GM19035 (cell line): Measurements from ENCODE around the gene PSG4.
"Not testable (repeated sequence)": the region's sequence is repeated elsewhere in the genome, so short reads cannot be mapped to it uniquely, and the experiment has no call there.

Experiments
- ATAC-seq: cut with Tn5 transposase; IDR thresholded peaks from one replicate; pipeline ENCODE4 v1.9.1; 2021; ENCODE audit not compliant: unreplicated experiment

Gene PSG4

DNA sequence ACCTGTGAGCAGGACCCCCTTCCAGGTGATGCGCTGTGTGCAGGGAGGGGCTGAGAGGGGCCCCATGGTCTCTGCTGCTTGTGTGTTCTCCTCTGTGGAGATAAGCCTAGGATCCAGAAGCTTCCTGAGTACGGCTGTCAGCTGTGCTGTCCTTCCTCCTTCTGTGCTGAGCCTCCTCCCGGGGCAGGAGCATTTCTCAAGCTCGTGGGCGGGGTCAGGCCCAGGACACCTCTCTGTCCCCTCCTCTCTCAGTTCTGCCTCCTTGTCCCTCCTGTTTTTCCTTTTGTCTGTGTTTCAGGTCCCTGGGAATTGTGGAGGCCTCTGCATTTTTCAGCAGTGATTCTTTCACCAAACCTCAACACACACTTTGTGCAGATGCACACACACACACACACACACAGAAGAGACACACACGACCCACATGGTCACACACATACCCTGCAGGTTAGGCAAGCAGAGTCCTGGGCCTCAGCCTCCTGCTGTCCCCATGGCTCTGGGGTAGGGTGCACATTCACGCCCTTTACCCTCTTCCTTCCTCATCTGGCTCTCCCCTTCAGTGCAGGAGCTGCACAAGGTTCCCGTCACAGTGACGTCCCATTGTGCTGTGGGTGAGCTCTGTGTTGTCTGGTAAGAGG lies at the start of gene PSG4:
Gene PSG4, minus strand, starts transcription at position 168 of the 635 bp plus-strand sequence. Its CDS starts 102 bp downstream, at position 66.
- ATAC-seq: not testable (repeated sequence)

GRCh38 chr19:43251428-43251827 lies 46.0 kb upstream of the PSG4 start:
- ATAC-seq: not testable (repeated sequence)

GRCh38 chr19:43250296-43250695 lies 44.9 kb upstream of the PSG4 start:
- not testable (repeated sequence) for ATAC-seq

DNA sequence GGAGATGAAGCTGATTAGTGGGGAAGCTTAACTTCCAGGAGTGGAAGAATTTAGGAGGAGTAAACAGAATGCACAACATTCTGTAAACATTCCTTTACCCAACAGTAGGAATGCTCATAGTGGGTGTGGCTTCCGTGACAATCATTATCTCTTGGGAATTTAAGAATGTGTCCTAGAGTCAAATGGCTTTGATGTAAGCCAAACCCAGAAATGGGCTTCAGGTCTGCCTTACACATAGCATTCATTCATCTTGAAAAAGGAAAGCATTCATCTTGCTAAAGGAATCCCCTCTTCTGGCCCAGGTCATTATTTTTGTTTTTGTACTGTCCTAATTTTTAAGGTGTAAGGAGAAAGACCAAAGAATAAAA lies 43.2 kb upstream of the PSG4 start:
- not testable (repeated sequence) for ATAC-seq

- not testable (repeated sequence) for ATAC-seq
Observed at GRCh38 chr19:43247243-43247880, 41.9 kb upstream of the PSG4 start.

GRCh38 chr19:43245848-43246247 lies 40.4 kb upstream of the PSG4 start:
- ATAC-seq: not testable (repeated sequence)

DNA sequence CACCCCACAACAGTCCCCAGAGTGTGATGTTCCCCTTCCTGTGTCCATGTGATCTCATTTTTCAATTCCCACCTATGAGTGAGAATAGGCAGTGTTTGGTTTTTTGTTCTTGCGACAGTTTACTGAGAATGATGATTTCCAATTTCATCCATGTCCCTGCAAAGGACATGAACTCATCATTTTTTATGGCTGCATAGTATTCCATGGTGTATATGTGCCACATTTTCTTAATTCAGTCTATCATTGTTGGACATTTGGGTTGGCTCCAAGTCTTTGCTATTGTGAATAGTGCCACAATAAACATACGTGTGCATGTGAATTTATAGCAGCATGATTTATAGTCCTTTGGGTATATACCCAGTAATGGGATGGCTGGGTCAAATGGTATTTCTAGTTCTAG lies 36.8 kb upstream of the PSG4 start:
- ATAC-seq: not testable (repeated sequence)

DNA sequence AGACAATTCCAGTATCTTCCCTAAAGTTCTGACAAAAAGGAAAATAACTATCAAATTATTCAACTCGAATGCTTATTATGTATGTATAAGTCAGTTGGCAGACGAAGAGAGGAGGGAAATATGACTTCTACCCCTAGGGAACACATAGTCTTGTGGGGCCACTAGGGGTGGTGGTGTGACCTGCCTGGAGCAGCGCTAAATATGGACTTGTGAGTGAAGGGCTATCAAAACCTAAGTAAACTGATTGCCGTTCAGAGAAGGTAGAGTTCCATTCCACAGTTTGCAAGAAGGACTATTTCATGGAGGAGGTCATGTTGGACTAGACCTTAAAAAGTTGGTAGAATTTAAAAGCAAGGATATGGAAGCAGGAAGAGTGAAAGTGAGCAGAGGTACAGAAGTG lies 32.8 kb upstream of the PSG4 start:
- ATAC-seq: not testable (repeated sequence)

DNA sequence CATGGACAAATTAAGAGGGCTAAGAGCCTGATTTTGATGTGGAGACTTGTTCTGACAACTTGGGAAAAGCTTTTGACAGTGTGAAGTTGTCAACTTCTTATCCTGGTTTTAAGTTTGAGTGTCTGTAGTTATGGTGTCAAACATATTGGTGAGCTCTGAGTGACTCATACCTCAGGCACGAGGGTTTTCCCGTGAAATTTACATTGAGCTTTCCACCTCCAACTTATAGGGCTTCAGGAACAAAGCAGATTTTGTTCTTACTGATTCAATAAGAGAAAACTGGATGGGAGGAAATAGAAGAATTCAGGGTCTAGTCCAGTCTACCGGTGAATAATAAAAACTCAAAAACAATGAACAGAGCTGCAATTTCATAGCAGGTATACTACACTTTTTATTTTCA lies 30.2 kb upstream of the PSG4 start:
- ATAC-seq: not testable (repeated sequence)

- no peak for ATAC-seq
Observed at GRCh38 chr19:43229315-43229714, 23.9 kb upstream of the PSG4 start.

GRCh38 chr19:43228730-43229129 lies 23.3 kb upstream of the PSG4 start:
- not testable (repeated sequence) for ATAC-seq

DNA sequence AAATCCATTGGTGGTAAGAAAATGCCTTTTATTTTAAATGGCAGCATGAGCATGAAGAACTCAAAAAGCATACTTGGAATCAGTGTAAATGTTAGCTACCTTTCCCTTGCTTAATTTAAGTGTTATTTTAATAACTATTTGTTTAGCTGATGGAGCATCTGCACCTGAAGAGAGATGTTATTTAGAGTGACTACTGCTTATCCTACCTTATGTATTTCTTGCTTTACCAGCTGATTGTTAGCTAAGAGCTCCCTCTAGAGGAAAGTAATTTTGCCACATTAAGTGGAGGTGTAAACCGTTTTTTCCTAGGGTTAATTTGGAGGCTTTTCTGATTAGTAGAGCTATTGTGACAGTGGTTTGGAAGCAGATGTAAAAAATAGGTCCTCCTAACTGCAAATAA lies 21.5 kb upstream of the PSG4 start:
- ATAC-seq: not testable (repeated sequence)

- ATAC-seq: no peak
Observed at GRCh38 chr19:43224855-43225253, 19.4 kb upstream of the PSG4 start.

GRCh38 chr19:43224201-43224854 lies 18.9 kb upstream of the PSG4 start:
- not testable (repeated sequence) for ATAC-seq

DNA sequence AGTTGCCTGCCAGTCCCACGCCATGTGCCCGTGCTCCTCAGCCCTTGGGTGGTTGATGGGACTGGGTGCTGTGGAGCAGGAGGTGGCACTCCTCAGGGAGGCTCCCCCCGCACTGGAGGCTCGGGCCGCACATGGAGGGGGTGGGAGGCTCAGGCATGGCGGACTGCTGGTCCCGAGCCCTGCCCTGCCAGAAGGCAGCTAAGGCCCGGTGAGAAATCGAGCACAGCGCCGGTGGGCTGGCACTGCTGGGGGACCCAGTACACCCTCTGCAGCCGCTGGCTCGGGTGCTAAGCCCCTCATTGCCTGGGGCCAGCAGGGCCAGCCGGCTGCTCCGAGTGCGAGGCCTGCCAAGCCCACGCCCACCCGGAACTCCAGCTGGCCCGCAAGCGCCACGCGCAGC lies 16.5 kb upstream of the PSG4 start:
- ATAC-seq: not testable (repeated sequence)

DNA sequence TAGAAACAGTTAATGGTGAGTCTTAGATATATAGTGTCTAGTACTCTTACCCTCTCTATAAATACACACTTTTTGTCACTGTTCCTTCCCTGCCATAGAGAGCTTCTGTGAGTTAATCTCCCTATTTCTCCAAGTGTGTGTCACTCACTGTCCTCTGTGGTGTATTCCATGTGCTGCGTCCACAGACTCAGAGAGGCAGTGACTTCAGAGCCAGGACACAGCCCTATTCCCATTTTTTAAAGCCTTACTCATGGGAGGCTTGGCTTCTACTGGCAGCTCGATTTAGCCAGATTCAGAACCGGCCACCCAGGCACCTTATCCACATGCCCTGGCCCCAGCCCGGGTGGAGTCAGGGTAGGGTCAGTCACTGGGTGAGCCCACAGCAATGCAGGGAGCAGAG lies 13.7 kb upstream of the PSG4 start:
- not testable (repeated sequence) for ATAC-seq

- ATAC-seq: not testable (repeated sequence)
Observed at GRCh38 chr19:43215881-43216280, 10.4 kb upstream of the PSG4 start.

DNA sequence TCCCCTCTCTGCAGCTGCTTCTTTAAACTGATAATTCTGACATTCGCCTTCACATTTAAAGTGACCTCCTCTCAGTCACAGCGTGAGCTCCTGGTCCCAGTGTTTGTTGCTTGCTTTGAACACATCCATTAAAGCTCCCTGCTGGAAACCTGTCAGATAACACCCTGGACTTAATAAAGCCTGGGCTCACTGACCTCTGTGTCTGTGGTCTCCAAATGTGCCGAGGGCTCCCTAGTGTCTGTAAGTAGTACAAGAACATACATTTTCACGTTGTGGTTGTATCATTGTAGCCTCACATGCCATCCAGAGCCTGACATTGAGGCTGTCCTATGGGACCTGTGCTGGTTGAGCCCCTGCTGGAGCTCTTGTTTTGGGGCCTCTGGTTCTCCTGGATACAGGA lies 2.6 kb upstream of the PSG4 start:
- no peak for ATAC-seq

DNA sequence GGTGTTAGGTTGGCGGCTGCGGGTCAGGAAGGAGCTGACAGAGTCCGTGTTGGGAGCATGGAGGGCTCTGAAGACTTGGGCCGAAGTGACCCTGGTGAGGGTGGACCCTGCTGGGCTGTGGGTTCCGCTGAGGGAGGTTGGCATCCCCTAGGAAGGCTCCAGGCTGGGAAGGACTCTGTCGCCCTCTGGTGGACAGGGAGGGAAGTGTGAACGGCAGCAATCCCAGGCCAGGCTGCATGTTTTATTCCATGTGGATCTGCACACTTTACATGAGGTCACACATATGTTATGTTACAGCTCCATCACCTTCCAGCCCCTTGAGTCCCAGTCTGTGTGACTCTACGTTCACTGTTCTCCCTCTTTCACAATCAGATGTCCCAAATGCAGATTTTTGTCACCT lies 1.7 kb upstream of the PSG4 start:
- not testable (repeated sequence) for ATAC-seq

- ATAC-seq: not testable (repeated sequence)
Observed at GRCh38 chr19:43203611-43204010, 1.8 kb downstream of the PSG4 start.

DNA sequence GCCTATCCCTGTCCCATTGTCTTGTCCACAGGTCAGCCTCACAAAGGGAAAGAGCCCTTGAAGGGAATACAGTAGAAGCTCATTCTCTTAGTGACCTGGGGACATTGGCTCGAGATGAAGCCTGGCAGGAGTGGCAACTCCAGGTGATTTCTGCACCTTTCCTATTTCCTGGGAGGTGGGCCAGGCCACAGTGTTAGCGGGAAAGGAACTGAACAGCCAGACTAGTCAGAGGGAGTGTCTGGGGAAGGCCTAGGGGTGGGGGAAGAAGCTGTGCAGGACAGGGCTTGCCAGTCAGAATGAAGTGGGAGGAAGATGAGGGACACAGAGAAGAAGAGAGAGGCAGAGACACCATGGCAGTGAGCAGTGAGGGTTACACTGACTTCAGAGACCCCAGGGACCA lies 3.5 kb downstream of the PSG4 start:
- not testable (repeated sequence) for ATAC-seq

DNA sequence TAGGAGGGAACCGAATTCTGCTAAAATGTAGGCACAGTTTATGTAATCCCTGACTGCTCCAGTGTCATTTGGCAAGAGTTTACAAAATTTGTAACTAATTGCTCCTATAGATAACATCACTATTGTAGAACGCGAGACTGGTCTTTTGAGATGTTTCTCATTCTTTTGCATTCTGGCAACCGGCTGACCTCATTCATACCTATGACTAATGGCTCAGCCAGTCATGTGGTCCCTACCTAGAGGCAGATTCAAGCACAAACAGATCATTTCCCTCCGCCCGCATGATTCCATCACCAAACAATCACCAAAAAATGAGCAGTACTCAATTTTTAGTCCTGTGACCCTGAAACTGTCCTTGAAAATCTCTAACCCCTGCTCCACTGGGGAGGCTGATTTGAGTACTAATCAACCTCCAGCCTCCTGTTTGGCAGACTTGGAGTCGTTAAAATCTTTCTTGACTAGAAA lies 4.1 kb downstream of the PSG4 start:
- not testable (repeated sequence) for ATAC-seq
